HG02642 (cell line): Measurements from ENCODE around the gene UBE3D.
A peak's percentile ranks its signal among the peaks of the same experiment; 100 is the strongest.
"Not testable (repeated sequence)": the region's sequence is repeated elsewhere in the genome, so short reads cannot be mapped to it uniquely, and the experiment has no call there.

Experiments used
- ATAC-seq: cut with Tn5 transposase; IDR thresholded peaks from one replicate; pipeline ENCODE4 v1.9.1; 2021; ENCODE audit warnings: mild to moderate bottlenecking; ENCODE audit not compliant: unreplicated experiment, poor library complexity

Gene UBE3D

DNA sequence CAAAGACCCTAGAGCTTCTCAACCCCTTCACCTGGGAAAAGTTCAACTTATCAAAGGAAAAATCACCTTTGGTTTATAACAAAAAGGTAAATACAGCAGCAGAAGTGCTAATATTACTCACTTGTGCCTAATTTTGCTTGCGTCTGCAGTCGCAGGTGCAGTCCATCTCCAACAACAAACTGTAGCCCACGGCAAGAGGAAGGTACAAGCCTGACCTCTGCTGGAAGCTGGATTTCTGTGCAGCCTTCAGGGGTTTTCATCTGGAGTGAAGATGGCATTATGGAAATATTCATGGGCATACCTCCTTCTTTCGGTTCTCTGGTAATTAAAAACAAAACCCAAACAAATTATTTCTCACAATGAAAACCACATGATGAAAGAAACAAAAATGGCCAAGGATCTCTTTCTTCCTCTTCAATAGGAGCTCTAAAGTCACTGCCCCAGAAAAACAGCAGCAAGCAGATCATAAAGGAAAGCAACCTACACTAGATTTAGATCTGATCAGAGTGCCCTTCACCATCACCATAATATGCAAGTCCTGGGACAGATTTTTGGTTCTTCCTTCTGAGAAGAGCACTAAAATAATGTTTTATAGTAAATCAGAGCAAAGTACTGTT, 7.8 kb downstream of the UBE3D start:
- peak; percentile 91 for ATAC-seq

DNA sequence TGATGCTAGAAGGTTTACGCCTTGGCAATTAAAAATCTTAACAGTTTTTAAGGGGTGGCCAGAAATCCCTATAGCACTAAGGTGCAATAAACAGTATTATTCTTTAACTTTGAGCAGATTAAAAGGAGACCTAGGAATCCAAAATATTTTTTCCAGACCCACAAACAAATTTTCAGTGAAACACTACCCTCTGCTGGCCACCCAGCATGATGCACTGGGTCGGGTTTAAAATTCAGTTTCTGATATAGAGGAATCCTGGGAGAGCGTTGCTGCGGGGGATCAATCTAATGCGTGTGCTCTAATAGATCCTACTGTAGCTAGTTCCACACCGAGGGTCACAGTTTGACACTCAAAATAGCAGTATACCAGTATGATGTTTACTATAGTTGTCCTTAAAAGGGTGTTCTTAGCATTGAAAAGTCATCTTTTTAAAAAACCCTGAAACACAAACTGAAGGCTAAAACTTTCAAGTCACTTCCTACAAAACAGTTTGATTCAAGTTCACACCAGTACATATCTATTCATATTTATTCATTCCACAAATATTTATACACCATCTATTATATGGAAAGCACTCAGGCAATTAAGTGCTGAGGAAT, 10.2 kb downstream of the UBE3D start:
- peak; percentile 46 for ATAC-seq

DNA sequence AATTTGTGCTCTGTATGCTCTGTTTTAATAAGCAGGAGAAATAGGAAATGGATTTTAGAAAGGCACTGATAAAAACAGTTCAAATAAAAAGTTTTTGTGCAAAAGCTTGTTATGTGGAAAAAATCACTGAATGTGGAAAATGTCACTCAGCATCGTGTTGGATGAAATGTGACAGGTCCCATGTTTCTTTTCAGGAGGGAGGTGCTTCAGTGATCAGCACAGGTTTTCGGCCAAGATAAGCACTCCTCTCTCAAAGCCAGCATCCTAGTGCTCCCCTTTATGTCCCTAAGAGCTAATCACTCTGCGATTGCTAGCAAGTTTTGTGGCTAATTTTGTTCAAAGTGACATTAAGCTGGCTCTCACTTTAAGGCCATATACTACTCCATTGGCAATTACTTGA, 12.0 kb downstream of the UBE3D start:
- ATAC-seq: no peak

DNA sequence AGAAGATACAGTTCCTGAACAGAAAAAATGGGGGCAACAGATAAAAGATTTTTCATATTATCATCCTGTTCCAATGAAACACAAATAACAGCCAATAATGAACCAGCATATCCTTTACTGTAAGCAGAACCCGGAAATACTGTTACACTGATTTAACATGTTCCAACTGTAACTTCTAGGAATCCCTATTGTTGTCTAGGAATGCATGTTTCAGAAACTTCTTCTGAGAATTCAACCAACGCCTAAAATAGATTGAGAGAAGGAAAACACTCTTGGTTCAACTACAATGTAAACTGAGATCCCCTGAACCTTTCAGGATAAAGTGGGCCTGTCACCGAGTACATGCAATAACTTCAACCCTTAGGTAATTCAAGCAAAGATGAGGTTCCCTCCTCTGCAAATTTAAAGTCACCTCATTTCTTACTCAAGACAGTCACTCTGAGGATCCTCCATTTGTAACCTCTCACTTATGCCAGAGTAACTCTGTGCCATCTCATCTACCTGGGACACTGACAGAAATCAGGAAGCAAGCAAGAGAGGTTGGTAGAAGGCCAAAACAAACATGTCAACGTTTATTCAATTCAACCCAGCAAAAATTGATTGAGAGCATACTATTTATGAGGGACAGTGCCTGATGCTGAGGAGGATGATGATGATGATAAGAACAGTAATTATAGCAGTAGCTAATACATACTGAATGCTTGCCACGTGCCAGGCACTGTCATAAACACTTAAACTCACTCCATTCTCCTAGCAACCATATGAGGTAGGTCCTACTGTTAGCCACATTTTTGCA, 14.1 kb downstream of the UBE3D start:
- ATAC-seq: no peak

DNA sequence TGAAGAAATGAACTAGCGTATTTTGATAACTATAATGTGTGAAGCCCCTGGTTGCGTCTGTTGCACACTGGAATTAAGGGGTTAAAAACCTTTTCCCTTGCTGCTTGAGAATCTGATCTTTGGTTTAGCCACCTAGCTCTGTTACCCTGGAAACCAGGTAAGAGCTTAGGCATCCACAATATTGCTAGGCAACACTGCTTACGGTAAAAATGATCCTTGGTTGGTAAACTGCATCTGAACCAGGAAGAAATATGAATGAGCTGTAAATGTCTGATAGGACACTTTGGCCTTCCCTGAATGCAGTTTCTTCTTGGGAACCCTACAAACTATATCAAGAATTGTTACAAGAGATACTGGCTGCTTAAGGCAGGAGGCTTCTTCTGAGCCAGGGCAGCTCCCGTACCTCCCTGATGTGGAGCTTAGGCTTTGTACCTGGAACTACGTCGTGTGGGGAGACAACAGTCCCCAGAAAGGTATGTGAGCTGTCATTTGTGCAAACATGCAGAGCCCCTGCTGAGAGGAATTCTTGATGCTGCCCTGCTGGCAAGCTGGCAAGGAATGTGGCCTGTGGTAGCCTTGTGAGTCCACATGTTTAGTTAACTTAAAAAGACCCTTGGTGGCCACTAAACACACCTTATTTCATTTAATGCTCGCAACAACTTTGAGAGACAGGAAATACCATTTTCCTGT, 18.4 kb downstream of the UBE3D start:
- ATAC-seq: no peak

DNA sequence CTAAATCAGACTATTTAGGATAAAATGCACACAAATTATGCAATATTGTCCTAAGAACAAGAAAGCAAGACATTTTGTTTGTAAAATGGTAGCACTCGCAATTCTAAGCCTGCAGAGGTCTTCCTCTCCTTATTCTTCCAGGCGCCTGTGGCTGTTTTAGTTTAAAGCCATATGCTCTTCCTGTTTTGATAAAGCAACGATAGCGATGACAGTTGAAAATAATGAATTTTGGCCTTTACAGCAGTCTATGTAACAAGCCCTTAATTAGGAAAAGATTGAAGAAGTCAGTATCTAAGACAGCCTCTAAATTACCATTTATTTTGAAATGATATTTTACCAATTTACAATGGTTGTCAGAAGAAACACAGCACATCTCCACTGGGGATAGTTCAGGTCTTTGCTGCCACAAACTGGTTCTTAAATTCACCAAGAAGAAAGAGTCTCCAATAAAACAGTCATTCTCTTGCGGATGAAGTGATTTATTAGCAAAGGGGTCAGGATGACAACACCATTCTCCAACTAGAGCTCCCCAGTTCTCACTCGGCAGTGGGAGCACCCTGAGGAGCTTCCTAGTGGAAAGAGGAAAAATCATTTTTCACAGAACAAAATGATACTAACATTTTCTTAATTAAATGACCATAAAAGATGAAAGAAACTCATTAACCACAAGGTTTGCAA, 21.4 kb downstream of the UBE3D start:
- no peak for ATAC-seq

DNA sequence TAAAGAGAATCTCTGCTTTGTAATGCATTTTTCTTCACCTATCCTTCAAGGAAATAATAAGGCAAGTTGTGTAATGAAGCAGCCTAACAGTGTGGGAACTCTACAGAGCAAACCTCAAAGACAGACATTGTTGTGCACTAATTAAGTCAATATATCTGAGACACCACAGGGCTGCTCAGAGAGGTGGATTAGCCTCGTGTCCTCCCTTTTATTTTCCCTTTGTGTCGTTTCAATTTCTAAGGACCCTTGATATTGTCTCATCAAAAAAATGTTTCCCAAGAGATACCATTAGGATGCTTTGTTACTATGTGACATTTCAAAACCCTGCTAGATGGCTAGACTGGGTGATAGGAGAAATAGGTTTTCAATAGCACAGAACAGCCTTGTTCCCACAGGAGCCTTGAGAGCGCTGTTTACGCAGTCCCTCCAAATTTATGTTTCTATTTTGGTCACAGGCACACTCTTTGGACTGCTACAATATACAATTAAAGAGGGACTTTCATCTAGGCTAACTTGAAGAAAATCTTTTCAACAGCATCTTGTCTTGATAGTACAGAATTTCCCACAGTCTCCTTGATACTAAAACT, 23.1 kb downstream of the UBE3D start:
- ATAC-seq: no peak

DNA sequence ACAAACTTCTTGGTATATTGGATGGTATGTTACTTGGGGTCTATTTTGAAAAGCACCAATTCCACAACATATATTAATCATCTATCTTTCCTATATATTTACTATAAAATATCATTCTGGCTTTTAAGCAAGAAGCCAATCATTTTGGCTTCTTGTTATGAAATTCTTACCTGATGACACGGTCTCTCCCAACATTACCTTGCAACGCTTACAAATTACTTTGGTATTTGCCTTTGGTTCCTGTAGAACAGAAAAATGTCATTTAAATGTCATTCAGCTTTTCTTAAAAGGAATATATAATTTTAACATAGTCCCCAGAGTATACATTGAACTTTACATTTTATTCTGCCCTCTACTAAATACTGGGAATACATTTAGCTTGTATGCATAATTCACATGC, 27.4 kb downstream of the UBE3D start:
- ATAC-seq: no peak

DNA sequence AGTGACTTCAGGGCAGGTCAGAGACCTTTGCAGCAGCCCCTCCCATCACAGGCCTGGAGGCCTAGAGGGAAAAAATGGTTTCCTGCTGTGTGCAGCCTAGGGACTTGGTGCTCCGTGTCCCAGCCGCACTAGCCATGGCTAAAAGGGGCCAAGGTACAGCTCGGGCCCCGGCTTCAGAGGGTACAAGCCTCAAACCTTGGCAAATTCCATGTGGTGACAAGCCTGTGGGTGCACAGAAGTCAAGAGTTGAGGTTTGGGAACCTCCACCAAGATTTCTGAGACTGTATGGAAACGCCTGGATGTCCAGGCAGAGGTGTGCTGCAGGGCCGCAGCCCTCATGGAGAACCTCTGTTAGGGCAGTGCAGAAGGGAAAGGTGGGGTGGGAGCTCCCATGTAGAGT, 34.0 kb downstream of the UBE3D start:
- no peak for ATAC-seq

DNA sequence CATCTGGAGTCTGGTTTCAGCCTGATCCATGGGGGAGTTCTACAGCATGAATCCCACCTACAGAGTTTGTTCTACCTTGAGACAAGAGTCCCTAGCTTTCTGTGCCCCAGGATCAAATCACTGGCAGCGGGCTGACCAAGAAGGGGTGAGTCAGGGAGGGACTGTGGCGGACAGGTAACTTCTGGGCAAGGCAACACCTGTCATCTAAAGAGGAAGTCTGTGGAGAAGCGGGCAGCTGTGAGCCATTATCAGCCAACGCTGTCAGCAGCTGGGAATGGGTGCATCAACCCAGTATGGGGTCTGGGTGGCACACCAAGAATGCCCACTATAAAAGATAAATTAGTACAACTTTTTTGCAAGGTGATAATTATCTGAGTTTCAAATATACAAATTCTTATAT, 45.9 kb downstream of the UBE3D start:
- no peak for ATAC-seq

DNA sequence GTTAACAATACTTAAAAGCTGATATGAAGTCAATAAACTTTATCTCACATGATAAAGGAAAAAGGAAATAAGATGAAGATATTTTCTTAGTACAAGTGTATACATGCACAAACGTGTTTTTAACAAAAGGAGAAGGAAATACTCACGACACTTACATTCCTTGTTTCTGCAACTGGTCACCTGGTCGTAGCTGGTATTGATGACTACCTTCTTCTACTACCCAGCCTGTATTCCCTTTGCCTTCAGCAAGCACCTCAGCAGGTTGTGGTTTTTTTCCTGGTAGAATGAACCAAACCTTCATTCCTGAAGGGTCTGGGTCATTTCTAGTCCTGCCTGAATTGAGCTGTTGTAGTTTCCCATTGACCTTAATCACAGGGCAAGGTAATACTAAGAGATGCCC, 54.5 kb downstream of the UBE3D start:
- ATAC-seq: not testable (repeated sequence)

DNA sequence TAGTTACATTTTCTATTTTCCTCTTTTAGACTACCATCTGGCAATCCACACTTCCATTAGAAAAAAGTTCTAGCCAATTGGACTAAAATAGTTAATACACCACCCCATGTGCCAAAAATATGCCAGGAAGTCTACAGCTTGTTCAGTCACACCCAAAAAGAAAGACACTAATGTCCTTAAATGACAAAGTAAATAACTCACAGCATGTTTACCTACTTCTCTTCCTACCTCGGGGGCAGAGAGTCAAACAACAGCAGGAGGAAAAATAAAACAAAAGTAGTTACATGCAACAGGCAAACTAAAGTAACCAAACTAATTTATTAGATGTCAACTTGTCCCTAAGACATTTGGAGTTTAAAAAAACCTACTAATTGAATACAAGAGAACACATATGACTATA, 57.0 kb downstream of the UBE3D start:
- ATAC-seq: no peak

DNA sequence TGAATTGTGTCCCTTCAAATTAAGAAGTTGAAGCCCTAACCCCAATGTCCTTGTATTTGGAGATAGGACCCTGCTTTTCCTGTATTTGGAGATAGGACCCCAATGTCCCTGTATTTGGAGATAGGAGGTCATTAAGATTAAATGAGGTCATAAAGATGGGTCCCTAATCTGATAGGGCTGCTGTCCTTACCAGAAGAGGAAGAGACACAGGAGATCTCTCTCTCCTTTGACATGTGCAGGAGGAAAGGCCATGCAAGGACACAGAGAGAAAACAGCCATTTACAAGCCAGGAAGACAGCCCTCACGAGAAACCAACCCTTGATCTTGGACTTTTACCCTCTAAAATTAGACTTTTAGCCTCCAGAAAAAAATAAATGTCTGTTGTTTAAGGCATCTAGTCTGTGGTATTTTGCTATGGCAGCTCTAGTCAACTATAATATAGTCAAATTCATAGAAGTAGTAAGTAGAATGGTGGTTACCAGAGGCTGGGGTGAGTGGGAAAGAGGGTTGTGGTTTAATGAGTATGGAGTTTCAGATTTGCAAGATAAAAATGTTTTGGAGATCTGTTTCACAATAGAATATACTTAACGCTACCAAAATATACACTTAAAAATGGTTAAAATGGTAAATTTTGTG, 59.3 kb downstream of the UBE3D start:
- ATAC-seq: no peak

DNA sequence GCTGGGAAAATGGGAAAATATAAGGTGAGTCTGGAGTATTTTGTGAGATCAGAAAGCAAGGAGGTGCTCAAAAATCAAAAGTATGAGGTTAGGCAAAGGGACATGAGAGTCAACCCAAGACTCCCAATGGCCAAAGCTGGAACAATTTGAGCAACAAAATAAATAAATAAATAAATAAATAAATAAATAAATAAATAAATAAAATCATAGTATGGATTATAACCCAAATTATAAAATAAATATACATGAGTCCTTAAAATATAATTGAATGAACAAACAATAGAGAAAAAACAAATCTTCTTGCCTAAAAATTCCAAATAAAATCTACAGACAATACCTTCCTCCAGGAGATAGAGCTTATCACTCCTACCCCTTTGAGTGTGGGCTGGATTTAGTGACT, 69.5 kb downstream of the UBE3D start:
- no peak for ATAC-seq

DNA sequence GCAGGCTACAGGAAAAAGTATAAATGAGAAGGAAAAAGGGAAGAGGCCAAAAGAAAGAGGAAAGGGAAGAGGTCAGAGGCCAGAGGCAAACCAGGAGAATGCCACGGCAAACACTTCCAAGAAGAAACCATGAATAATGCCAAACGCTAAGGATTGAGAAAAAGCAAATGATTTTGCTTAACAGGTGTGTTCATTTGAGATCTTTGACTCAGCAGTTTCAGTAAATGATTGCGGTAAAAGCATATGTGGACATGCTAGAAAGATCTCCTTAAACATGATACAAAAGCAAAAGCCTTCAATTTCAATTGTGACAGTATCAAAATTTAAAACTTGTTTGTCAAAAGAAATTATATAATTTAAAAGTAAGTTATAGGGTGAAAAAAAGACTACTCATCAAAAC, 70.6 kb downstream of the UBE3D start:
- no peak for ATAC-seq

DNA sequence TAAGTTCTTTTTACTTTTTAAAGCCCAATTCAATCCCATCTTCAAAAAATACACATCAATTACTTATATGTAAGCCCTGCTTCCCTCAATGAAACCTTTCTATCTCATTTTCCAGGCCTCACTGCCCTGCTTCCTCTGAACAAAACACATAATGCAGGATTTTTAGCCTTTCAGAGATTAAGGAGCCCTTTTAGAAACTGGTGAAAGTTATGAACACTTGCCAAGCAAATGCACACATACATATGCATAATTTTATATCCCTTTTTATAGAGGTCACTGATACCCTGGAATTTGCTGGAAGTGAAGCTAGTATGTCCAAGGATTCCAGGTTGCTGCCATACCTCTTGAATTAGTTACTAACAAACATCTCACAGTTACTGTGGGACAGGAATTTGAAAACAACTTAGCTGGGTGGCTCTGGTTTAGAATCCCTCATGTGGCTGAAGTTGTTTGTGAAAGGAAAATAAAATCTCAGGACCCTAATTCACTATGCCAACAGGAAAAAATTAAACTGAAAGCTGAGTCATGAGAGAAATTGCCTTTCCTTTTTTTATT, 75.8 kb downstream of the UBE3D start:
- ATAC-seq: no peak

DNA sequence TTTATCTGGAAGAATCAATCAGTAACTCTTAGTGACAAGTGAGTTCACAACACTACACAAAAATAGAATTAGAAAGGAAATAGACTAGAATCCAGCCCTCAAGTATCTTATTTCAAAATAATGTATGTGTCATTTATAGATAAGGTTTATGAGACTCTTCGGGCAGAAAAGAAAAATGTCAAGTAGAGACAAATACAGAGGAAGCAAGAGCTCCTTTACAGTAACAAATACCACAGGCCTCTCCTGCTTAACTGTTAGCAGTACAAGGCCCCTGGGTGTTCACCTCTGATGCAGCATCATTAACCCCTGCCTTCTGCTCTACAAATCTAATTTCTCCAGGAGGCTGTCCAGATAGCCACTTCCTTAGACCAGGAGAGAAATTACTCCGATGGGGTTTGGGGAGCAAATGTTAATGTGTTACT, 76.7 kb downstream of the UBE3D start:
- ATAC-seq: no peak

DNA sequence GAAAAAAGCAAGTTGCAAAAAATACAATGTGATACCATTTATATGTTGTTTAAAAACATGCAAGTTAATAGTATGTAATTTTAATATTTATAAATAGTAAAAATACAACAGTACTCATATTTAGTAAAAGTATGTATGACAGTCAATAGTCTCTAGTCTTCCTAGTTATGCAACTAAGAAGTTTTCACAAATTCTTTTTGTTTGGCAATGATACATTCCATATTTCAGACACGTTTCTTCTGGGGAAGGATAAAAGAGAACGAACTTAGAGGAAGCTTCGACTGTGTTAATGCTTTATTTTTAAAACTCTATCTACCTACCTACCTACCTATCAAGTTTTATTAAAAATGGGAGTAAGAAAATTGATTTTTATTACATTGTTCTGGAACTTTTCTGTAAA, 77.7 kb downstream of the UBE3D start:
- no peak for ATAC-seq

DNA sequence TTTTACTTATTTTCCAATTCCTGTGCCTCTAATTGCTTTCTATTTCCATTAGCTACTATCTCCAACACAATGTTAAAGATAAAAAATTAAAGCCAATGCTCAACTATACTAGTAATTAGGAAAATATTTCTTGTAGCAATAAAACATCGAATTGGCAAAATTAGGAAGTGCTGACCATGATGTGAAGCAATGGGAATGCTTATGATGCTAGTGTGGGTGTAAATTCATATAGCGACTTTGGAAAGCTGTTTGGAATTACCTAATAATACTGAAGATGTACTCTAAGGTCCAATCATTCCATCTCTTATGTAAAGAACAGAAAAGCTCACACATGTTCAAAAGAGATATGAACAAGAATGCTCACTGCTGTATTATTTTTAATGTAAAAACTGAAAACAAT, 78.2 kb downstream of the UBE3D start:
- no peak for ATAC-seq

DNA sequence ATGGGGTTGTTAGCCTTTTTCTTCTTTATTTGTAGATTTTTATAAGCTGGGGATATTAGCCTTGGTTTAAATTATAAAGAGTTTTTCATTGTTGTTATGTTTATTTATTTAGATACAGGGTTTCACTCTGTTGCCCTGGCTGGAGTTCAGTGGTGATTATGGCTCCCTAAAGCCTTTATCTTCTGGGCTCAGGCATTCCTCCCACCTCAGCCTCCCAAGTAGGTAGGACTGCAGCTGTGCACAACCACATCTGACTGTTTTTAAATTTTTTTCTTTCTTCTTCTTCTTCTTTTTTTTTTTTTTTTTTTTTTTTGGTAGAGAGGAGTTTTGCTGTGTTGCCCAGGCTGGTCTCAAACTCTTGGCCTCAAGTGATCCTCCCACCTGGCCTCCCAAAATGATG, 80.9 kb downstream of the UBE3D start:
- ATAC-seq: no peak
